ENCODE results near the gene TMEM191C. TPM values are rescaled to one million over a fixed set of nuclear protein-coding genes. Genes with fewer than 3 reads are reported as not detected.

The TMEM191C gene
- total and polyA plus RNA-seq, 2 of the 13 experiments (the other 11 are each of a cell fraction or from before 2014, with no cell fraction given): 1.2 to 2.9 TPM

DNA sequence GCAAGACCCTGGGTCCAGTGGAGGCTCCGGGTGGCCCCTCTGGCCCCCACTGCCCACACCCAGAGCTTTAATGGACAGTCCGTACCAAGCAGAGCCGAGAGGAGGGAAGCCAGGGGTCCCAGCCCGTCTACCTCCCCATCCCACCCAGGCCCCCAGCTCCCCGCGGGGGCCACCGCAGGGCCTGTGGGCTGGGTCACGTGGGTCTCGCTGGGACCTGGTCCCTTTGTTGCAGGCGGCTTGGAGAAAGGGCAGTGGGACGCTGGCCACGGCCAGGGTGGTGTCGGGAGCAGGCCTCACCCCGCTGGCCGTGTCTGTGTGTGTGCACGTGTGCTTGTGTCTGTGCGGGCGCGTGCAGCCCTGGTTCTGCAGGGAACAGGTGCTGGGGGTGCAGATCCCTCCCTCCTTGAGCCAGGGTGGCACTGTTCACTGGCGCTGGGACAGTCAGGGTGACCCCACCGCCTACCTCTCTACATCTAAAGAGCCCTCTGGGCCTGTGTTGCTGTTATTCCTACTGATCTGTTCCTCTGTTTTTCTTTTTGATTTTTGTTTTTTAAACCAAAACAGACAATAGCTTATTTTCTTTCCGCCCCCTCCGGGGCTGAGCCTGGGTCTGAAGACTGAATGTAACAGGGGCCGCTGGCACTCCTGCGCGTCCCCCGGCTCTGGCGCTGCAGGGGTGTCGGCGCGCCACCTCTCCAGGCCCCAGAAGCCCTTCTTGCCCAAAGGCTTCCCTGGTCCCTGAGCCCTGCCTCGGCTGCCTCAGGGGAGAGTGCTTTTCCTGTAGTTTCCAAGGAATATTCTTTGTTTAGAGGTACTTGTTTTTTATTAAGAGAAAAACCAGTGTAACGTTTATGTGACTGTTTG lies 20.1 kb upstream of the TMEM191C start:
- Histone ChIP-seq H3K36me3 (replicated peaks in 1 of 2; ENCODE audit: control insufficient read depth in 1 of 2, insufficient read depth in 2 of 2, low read length in 2 of 2) (peaks cover 18 to 48% of the 10 kb centered on the region in 2 experiments), H3K79me2 (ENCODE audit: insufficient read depth, low read length) (peaks cover 9% of the 10 kb centered on the region), H3K27me3 (ENCODE audit: control insufficient read depth in 1 of 2, insufficient read depth in 2 of 2, low read length in 2 of 2) (no peaks in the 10 kb centered on the region), H4K20me1 (ENCODE audit: insufficient read depth, low read length) (peaks cover 10% of the 10 kb centered on the region; the same call in 1 of the 2 replicates), H2AFZ (ENCODE audit: low read length) (no peak overlapping the region), H3K9me3 (ENCODE audit: low read length) (no peaks in the 10 kb centered on the region), H3K4me3 (replicated peaks in 1 of 3; ENCODE audit: insufficient read depth in 1 of 3, low read depth in 2 of 3, low read length in 3 of 3) (no peak overlapping the region), H3K4me1 (ENCODE audit: insufficient read depth, low read length) (peaks cover 15% of the 10 kb centered on the region), H3K27ac (ENCODE audit: extremely low read length, insufficient read depth, low read length) (no peak overlapping the region), H3K9ac (ENCODE audit: insufficient read depth, low read depth, low read length) (no peak overlapping the region), H3K4me2 (ENCODE audit: low read depth, low read length) (no peak overlapping the region)
- intact Hi-C loops (cut with micrococcal nuclease; ENCODE audit: unreplicated experiment) (no loop called here), in situ Hi-C loops (cut with HindIII; ENCODE audit: extremely low pct_ligation_motif_present, low pct_unique_long_range_greater_than_20kb) (no loop called here)
- no peak for FAIRE-seq
- ChIA-PET CTCF (ENCODE audit: low intra/inter-chr PET ratio, low total read pairs) (no interaction called here), POLR2A (no interaction called here)
- 98% methylated on average over 24 of the region's 33 CpGs for WGBS (ENCODE audit: low lambda C conversion rate)
- no TSS peak for BruUV-seq (replicated peaks)
- no peak for ATAC-seq
- TF ChIP-seq ZC3H13 (CRISPR knock-in tag; IDR thresholded peaks at IDR 0.05): peak; percentile 74; the same call in 1 of the 2 replicates
- TF ChIP-seq, protein P1, sequence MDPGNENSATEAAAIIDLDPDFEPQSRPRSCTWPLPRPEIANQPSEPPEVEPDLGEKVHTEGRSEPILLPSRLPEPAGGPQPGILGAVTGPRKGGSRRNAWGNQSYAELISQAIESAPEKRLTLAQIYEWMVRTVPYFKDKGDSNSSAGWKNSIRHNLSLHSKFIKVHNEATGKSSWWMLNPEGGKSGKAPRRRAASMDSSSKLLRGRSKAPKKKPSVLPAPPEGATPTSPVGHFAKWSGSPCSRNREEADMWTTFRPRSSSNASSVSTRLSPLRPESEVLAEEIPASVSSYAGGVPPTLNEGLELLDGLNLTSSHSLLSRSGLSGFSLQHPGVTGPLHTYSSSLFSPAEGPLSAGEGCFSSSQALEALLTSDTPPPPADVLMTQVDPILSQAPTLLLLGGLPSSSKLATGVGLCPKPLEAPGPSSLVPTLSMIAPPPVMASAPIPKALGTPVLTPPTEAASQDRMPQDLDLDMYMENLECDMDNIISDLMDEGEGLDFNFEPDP (CRISPR knock-in tag; conservative IDR thresholded peaks at IDR 0.05): no peak
- TF ChIP-seq AGO2 (optimal IDR thresholded peaks at IDR 0.05; ENCODE audit: low read depth, low read length): peak; percentile 84
- no peak for DNase-seq (ENCODE audit: low spot score)

- CTCF ChIA-PET (ENCODE audit: low intra/inter-chr PET ratio, low total read pairs): no interaction called here
- TSS peak; percentile 37 for BruUV-seq (replicated peaks)
- peaks cover 10% of the 10 kb centered on the region; the same call in 1 of the 2 replicates for H4K20me1 ChIP-seq (ENCODE audit: insufficient read depth, low read length)
- peaks cover 13% of the 10 kb centered on the region for H3K4me1 ChIP-seq (ENCODE audit: insufficient read depth, low read length)
- no peak overlapping the region for H3K27ac ChIP-seq (ENCODE audit: extremely low read length, insufficient read depth, low read length)
- H3K27me3 ChIP-seq (ENCODE audit: control insufficient read depth in 1 of 2, insufficient read depth in 2 of 2, low read length in 2 of 2): no peaks in the 10 kb centered on the region
- peak; percentile 29; the same call in 1 of the 2 replicates for TF ChIP-seq STAG1 (CRISPR knock-in tag; IDR thresholded peaks at IDR 0.05)
- TF ChIP-seq PLRG1 (conservative IDR thresholded peaks at IDR 0.05): no peak
- 0 out of 2 replicates have a peak, but pooled peaks have one; percentile 27 for TF ChIP-seq ZBTB33 (CRISPR knock-in tag; IDR thresholded peaks at IDR 0.05)
- TF ChIP-seq, protein P2, sequence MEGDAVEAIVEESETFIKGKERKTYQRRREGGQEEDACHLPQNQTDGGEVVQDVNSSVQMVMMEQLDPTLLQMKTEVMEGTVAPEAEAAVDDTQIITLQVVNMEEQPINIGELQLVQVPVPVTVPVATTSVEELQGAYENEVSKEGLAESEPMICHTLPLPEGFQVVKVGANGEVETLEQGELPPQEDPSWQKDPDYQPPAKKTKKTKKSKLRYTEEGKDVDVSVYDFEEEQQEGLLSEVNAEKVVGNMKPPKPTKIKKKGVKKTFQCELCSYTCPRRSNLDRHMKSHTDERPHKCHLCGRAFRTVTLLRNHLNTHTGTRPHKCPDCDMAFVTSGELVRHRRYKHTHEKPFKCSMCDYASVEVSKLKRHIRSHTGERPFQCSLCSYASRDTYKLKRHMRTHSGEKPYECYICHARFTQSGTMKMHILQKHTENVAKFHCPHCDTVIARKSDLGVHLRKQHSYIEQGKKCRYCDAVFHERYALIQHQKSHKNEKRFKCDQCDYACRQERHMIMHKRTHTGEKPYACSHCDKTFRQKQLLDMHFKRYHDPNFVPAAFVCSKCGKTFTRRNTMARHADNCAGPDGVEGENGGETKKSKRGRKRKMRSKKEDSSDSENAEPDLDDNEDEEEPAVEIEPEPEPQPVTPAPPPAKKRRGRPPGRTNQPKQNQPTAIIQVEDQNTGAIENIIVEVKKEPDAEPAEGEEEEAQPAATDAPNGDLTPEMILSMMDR (CRISPR knock-in tag; IDR thresholded peaks at IDR 0.05): peak; percentile 44
- intact Hi-C loops (cut with micrococcal nuclease; ENCODE audit: unreplicated experiment): no loop called here
- H3K36me3 ChIP-seq (replicated peaks in 1 of 2; ENCODE audit: control insufficient read depth in 1 of 2, insufficient read depth in 2 of 2, low read length in 2 of 2): peaks cover 18 to 48% of the 10 kb centered on the region in 2 experiments
- no peak overlapping the region for H3K9ac ChIP-seq (ENCODE audit: insufficient read depth, low read depth, low read length)
- FAIRE-seq (no peak), ATAC-seq (peak; percentile 12; the same call in 1 of the 3 replicates), DNase-seq (ENCODE audit: low spot score) (no peak)
- H3K4me2 ChIP-seq (ENCODE audit: low read depth, low read length): no peak overlapping the region
- in situ Hi-C loops (cut with HindIII; ENCODE audit: extremely low pct_ligation_motif_present, low pct_unique_long_range_greater_than_20kb): no loop called here
- H3K79me2 ChIP-seq (ENCODE audit: insufficient read depth, low read length): peaks cover 9% of the 10 kb centered on the region
- H2AFZ ChIP-seq (ENCODE audit: low read length): no peak overlapping the region
- 97% methylated on average over 19 of the region's 22 CpGs for WGBS (ENCODE audit: low lambda C conversion rate)
- no peaks in the 10 kb centered on the region for H3K9me3 ChIP-seq (ENCODE audit: low read length)
- POLR2A ChIA-PET: no interaction called here
- H3K4me3 ChIP-seq (replicated peaks in 1 of 3; ENCODE audit: insufficient read depth in 1 of 3, low read depth in 2 of 3, low read length in 3 of 3): no peak overlapping the region
Observed at GRCh38 chr22:21447694-21448402, 19.3 kb upstream of the TMEM191C start.

Data from HepG2 (cell line).